Tibial nerve (tissue), 4 donors: Measurements from ENCODE around the gene PLAAT4.

Experiments used
- EP300 ChIP-seq, 2 donors: sonication (generic); formaldehyde crosslinking; IDR thresholded peaks; one replicate each; pipeline ENCODE4 v1.6.1; 2017; ENCODE audit warnings: antibody characterized with exemption in 2 of 2, mild to moderate bottlenecking in 1 of 2
- POLR2A ChIP-seq, 2 donors: fragments of 450-650 bp; IDR thresholded peaks; one replicate each; pipeline ENCODE4 v1.6.1; 2017; ENCODE audit warnings: antibody characterized with exemption in 2 of 2, mild to moderate bottlenecking in 2 of 2, moderate library complexity in 2 of 2
- TF ChIP-seq, protein P1 (sequence below), 5 experiments: fragments of 200-600 bp in 3 of 5; fragments of 450-650 bp in 2 of 5; sonication (generic) in 3 of 5; IDR thresholded peaks; one replicate each; pipeline ENCODE4 v1.5.1; 2016 to 2019; ENCODE audit warnings: antibody characterized with exemption in 5 of 5, mild to moderate bottlenecking in 3 of 5, moderate library complexity in 2 of 5

DNA sequence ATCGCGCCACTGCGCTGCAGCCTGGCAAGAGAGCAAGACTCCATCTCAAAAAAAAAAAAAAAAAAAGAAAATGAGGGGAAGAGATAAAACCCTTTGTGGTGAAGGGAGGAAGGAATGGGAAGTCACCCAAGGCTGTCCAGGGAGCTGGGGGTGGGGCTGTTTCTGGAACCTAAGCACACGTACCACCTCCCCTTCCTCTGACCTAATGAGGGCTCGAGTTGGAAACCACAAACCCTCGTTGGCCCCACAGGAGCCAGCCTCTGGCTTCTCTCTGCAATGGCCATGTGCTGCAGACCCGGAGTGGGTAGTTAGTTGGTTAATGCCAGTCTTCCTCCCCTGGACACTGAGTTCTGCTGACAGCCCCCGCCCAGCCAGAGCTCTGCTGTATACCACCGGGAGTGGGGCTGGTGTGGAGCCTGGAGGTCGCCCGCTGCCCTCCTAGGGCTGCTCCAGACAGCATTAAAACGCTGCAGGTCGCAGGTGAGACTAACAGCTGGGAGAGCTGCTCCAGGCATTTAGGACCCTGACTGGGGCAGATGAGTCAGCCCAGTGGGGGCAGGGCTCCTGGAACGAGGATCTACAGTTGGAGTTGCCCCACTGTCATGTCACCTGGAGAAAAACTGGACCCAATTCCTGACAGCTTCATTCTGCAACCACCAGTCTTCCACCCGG is 30.6 kb upstream of the PLAAT4 start, which contains the start of gene LGALS12:
- TF ChIP-seq EP300 (IDR thresholded peaks at IDR 0.05) = no peak
- TF ChIP-seq, protein P1, sequence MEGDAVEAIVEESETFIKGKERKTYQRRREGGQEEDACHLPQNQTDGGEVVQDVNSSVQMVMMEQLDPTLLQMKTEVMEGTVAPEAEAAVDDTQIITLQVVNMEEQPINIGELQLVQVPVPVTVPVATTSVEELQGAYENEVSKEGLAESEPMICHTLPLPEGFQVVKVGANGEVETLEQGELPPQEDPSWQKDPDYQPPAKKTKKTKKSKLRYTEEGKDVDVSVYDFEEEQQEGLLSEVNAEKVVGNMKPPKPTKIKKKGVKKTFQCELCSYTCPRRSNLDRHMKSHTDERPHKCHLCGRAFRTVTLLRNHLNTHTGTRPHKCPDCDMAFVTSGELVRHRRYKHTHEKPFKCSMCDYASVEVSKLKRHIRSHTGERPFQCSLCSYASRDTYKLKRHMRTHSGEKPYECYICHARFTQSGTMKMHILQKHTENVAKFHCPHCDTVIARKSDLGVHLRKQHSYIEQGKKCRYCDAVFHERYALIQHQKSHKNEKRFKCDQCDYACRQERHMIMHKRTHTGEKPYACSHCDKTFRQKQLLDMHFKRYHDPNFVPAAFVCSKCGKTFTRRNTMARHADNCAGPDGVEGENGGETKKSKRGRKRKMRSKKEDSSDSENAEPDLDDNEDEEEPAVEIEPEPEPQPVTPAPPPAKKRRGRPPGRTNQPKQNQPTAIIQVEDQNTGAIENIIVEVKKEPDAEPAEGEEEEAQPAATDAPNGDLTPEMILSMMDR (IDR thresholded peaks at IDR 0.05) = no peak
- TF ChIP-seq POLR2A (IDR thresholded peaks at IDR 0.05) = no peak
